ENCODE results near the gene WDR1. TPM values are rescaled to one million over a fixed set of nuclear protein-coding genes. Genes with fewer than 3 reads are reported as not detected.

Gene WDR1
- total and polyA plus RNA-seq, 2 of the 13 experiments (the other 11 are each of a cell fraction or from before 2014, with no cell fraction given) = 106 to 198 TPM

DNA sequence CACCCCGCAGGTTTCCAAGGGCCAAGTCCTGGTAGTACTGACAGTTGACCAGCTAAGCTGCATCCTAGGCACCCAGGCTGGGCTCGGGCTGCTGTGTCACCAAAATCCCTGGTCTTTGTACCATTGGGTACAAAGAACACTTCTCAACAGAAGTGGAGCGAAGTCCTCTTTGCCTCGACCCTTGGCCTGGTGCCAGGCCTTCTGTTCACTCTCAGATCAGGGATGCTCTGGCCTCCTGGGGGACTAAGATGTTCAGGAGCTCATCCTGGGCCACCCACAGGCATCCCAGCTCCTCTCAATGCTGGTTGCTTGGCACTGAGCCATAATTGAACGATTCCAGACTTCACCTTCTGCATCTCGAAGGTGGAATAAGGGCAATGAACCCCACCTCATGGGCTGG lies 81.5 kb downstream of the WDR1 start (continued):
- TF ChIP-seq HNRNPK (IDR thresholded peaks at IDR 0.05; ENCODE audit: low read depth, low read length, poor library complexity, severe bottlenecking) (no peak), FOXC1 (CRISPR knock-in tag; IDR thresholded peaks at IDR 0.05; ENCODE audit: borderline replicate concordance) (0 out of 2 replicates have a peak, but pooled peaks have one; percentile 40), NCOR1 (IDR thresholded peaks at IDR 0.05; ENCODE audit: borderline replicate concordance, low read length) (0 out of 2 replicates have a peak, but pooled peaks have one; percentile 30), LCORL (IDR thresholded peaks at IDR 0.05) (peak; percentile 53), LCORL (CRISPR knock-in tag; IDR thresholded peaks at IDR 0.05) (no peak)

GRCh38 chr4:10034612-10035104 lies 81.9 kb downstream of the WDR1 start:
- WGBS (ENCODE audit: low lambda C conversion rate) = 100% methylated on average over 1 of the region's 5 CpGs
- POLR2A ChIA-PET = interaction anchor here (1.1 to 1.3 kb wide), 2 partner anchors 10 to 15 kb away, joined by 3 read pairs; no protein-coding TSS in a partner anchor
- Histone ChIP-seq H3K4me1 (ENCODE audit: insufficient read depth, low read length) (peaks cover 54% of the 10 kb centered on the region), H3K4me3 (replicated peaks in 1 of 3; ENCODE audit: insufficient read depth in 1 of 3, low read depth in 2 of 3, low read length in 3 of 3) (no peak overlapping the region), H3K4me2 (ENCODE audit: low read depth, low read length) (no peak overlapping the region), H4K20me1 (ENCODE audit: insufficient read depth, low read length) (no peaks in the 10 kb centered on the region), H3K36me3 (replicated peaks in 1 of 2; ENCODE audit: control insufficient read depth in 1 of 2, insufficient read depth in 2 of 2, low read length in 2 of 2) (no peaks in the 10 kb centered on the region), H3K79me2 (ENCODE audit: insufficient read depth, low read length) (no peaks in the 10 kb centered on the region), H2AFZ (ENCODE audit: low read length) (no peak overlapping the region), H3K9me3 (ENCODE audit: low read length) (no peaks in the 10 kb centered on the region), H3K27me3 (ENCODE audit: control insufficient read depth in 1 of 2, insufficient read depth in 2 of 2, low read length in 2 of 2) (no peaks in the 10 kb centered on the region), H3K9ac (ENCODE audit: insufficient read depth, low read depth, low read length) (no peak overlapping the region), H3K27ac (ENCODE audit: extremely low read length, insufficient read depth, low read length) (no peak overlapping the region)
- intact Hi-C loops (cut with micrococcal nuclease; ENCODE audit: unreplicated experiment) (no loop called here), in situ Hi-C loops (cut with HindIII; ENCODE audit: extremely low pct_ligation_motif_present, low pct_unique_long_range_greater_than_20kb) (no loop called here)
- BruUV-seq (replicated peaks) = no TSS peak
- CTCF ChIA-PET (ENCODE audit: low intra/inter-chr PET ratio, low total read pairs) = no interaction called here
- ATAC-seq (no peak), DNase-seq (ENCODE audit: low spot score) (no peak), FAIRE-seq (no peak)
- TF ChIP-seq CHD4 (IDR thresholded peaks at IDR 0.05; ENCODE audit: borderline replicate concordance, low read length) = no peak
- peak; percentile 95 for TF ChIP-seq ZNF768 (CRISPR knock-in tag; IDR thresholded peaks at IDR 0.05)
- no peak for TF ChIP-seq ZNF274 (CRISPR knock-in tag; IDR thresholded peaks at IDR 0.05)
- peak; percentile 38; the same call in 1 of the 2 replicates for TF ChIP-seq ZMYM3 (CRISPR knock-in tag; IDR thresholded peaks at IDR 0.05)
- TF ChIP-seq ZNF563 (CRISPR knock-in tag; IDR thresholded peaks at IDR 0.05) = no peak
- no peak for TF ChIP-seq TBP (CRISPR knock-in tag; IDR thresholded peaks at IDR 0.05)
